CD4-positive, alpha-beta T cell treated with Interleukin-15 for 4 hours (primary cell): Measurements from ENCODE around the gene C19orf25.
A peak's percentile ranks its signal among the peaks of the same experiment; 100 is the strongest.
"Not testable (repeated sequence)": the region's sequence is repeated elsewhere in the genome, so short reads cannot be mapped to it uniquely, and the experiment has no call there.

ENCODE experiments used
- DNase-seq: peaks from one replicate; pipeline ENCODE4 v3.0.0-alpha.2; 2020; ENCODE audit warnings: low spot score

The C19orf25 gene

DNA sequence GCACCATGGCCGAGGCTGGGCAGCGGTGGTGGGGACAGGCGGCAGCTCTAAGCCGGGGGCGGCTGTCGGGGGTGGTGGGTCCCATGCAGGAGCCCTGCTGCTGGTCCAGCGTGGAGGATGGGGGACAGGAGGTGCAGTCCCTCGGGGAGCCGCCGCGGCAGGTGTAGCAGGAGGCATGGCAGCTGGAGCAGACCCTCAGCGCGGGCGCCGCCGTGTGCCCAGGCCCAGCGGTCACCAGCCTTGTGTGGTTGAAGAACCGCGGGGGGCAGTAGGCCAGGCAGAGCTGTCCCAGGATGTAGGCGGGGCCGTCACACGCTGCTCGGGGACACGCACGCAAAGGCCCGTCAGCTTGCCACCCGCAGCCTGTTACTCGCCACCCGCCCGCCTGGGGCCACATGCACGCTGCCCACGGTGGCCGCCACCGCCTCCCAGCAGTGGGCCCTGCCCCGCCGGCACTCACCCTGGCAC lies 2.9 kb upstream of the C19orf25 start:
- DNase-seq, result no peak

DNA sequence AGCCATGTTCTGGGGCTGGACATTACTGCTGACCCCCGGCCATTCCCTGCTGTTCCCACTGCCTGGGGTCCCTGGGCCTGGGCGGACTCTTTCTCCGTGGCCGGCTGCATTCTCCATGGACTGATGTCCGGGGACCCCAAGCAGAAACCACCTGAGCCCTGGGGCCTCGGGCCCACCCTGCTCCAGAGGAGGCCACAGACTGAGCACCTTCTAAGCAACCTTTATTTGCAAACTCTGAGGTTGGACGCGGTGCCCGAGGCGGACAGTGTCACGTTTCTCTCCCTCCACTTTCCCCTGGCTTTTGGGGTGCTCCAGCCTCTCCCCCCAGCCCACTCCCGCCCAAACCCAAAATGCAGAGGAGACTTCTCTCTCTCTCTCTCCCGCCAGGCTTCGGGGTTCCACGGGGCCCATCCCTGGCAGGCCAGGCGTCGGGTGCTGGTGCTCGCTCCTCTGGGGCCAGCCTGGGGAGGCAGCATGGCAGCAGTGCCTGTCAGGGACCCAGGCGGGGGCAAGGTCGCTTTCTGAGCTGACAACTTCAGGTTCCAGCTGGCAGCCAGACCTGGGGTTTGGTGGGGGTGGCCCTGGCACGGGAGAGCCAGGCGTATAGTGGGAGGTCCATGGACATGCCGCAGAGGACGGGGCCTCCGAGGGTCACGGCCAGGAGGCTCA lies 2.3 kb upstream of the C19orf25 start:
- no peak for DNase-seq

DNA sequence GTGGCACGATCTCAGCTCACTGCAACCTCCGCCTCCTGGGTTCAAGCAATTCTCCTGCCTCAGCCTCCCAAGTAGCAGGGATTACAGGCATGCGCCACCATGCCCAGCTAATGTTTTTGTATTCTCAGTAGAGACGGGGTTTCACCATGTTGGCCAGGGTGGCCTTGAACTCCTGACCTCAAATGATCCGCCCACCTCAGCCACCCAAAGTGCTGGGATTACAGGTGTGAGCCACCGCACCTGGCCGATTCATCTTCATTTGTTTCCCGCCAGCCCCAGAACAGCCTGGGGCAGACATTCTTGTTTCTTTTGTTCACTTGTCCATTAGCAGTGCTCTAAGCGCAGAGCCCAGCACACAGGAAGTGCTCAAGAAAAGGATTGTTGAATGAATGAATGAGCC lies 2.0 kb downstream of the C19orf25 start:
- DNase-seq, result not testable (repeated sequence)

DNA sequence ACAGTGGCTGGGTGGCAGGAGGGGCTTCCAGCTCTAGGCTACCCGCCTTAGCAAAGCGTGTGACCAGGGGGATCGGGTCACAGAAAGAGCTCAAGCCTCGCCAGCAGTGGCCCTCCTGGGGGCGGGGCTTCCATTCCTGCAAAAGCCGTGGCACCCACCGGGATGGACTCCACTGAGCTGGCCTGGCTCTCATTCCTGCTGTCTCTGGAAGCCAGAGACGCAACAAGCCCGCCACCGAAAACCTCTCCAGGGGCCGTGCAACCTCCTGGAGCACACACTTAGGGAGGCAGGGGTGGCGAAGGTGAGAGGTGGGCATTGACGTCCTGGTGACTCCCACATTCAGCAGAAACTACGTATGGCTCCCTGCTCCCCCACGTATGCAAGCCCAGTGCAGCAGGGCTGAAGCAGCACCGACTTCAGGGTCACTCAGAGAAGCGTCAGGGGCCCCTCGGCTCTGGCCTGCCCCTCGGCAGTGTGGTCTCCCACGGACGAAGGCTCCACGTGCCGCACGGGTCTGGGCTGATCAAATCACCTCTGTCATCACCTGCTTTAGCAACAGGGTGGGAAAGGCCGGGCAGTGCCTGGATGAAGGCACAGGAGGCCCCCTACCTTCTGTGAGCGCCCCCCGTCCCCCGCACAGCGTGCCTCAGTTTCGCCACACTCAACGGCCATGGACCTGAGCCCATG lies 3.1 kb downstream of the C19orf25 start:
- no peak for DNase-seq

DNA sequence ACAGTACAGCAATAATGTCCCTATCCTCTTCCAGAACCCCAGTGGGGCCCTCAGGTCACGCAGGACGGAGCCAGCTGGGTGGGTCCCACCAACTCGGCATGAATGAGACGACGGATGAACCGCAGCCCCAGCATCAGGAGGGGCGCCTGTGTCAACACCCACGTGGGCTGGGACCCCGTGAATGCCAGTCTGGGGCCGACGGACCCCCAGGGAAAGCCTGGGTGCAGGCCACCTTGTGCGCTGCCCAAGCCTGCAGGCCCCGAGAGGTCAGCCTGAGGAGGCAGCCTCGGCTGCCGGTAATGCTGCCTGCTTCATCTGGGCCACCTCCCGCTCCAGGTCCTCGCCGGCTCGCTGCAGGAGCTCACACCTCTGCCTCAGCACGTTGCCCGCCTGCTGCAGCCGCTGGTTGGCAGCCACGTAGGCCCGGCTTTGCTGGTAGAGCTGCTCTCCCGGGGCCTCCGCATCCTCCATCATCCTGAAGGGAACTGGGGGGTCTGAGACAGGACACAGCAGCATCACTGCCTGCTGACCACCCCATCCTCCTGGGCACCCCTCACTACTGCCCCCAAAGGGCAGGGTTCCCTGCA lies 4.2 kb downstream of the C19orf25 start:
- no peak for DNase-seq

DNA sequence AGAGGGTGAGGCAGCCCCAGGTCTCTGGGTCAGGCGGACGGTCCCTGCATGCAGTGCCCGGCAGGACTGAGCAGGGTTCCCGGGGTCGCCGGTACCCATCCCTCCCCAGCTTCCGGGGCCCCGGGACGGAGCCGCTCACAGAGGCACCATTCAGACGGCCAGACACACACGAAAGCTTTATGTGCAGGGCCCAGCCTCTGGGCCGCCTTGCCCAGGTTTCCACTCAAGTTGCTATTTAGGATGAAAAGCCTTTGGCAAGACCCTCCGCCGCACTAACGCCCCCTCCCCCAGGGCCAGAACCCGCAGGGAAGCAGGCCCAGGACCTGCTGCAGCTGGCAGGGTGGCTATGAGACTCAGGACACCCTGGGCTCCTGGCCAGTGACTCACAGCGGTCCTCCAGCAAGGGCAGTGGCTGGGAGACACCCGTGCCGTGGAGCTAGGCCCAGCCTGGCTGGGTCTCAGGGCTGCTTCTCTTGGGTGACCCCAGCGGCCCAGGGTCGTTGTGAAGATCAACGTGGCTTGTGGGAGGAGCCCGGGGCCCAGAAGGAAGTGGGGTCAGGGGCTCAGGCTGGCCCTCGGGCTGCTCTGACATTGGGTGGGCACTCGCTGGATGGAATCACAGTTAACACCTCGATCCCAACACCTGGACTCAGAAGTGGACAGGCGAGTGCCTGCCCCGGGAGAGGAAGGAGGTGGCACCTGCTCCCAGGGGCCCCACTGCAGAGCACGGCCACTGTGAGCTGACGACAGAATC lies 4.8 kb downstream of the C19orf25 start:
- no peak for DNase-seq

DNA sequence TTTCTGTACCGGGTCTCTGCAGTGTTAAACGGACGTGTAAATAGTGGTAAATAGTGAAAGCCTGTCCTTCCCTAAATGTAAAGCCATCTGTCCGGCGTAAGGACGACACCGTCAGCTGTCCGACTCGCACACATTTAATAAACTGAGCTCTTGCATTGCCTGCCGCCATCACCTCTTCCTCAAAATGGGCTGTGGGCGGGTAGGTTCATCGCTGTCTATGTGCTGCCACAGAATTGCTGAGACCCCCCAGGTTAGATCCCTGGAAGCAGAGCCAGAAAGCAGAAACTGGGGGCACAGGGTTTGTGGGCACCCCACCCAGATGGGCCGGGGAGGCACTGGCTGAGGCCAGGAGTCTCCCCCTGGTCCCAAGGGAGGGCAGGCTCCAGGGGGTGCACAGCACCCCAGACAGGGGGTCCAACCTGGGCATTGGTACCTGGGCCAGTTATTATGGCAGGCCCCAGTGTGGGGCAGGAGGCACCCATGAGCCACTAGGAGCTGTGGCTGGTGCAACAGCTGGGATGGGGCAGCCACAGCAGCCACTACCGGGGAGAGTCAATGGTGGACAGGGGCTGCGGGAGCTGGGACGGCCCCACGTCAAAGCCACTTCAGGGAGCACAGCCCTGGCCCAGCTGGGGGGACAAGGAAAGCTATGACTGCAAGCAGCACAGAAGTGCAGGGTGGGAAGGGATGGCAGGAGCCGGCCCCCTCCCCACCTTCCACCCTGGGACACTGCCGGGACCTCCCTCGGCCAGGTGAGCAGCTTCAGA lies 5.7 kb downstream of the C19orf25 start:
- DNase-seq, result no peak

DNA sequence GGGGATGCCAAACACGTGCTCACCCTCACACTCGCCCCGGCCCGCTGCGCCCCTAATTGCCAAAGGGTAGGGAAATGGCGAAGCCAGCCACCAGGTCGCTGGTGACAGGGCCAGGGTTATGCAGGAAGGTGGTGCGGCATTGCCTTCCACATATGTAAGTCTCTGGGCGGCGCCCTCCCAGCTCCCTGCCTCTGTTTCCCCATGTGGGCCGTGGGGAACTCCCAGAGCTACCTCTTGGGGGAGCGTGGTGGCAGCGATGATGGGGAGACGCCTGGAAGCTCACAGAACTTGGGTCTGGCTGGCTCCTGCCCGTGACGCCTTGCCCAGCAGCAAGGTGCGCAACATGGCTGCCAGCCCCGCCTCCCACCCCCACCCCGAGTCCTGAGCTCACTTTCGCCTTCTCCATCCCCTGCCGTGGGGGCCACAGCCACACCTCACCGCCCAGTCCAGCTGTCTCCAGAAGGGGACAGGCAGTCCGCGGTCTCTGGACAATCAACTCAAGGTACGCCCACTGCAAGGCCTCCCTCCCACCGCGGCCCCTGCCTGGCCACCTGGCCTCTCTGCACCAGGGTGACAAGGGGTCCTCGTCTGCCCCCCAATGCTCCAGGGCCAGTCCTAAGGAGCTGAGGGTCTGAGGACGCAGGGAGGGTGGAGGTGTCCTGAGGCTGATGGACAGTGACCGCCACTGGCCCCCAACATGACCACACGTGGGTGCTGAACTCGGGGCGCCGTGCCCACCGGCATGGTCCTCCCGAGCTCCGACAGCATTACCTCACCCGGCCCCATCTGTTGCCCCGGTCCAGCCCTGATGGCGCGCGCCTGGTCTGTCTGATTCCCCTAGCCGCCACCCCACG lies 6.6 kb downstream of the C19orf25 start:
- no peak for DNase-seq

DNA sequence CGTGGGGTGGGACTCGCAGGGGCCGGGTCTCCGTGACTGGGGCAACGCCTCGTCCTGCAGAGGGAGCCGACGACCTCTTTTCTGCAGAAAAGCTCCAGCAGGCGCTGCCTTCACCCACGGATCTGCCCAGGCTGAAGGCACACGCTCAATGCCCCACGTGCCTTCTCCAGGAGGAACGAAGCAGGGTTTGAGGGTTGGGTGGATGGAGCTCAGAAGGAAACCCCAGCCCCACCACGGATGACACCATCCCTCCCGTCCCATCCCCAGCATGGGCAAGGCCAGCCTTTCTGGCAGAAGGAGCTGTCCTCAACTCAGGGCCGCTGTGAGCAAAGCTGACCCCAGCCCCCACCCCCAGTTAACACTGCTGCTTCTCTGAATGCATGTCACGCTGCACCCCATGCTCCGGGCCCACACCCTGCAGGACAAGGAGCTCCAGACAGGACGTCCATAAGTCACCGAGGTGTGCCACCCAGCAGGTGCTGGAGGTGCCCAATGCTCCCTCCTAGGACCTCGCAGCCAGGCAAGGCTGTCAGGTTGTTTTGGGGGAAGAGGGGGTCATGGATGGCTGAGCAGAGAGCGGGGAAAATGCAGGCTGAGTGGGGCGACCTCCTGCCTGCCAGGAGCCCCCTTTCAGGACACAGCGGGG lies 7.4 kb downstream of the C19orf25 start:
- no peak for DNase-seq

DNA sequence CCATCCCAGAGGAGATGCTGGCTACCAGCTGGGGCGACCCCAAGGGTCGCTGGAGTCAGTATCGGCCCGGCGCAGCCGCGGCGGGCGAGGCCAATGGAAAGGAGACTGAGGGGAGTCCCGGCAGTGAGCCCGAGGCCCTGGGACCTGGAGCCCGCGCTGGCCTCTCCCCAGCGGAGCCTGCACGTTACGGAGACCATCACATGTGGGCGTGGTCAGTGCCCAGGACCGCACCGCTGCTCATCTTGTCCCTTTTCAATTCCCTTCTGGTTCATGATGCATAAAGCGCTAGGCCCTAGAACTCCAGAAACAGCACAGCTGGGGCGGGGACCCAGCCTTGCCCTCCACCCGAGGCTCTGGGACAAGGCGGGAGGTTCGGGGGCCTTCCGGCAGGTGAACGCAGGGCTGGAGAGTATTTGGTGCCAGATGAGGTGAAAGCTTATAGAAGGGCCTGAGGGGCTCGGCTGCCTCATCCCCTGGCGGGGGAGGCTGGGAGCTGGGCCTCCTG lies 8.0 kb downstream of the C19orf25 start:
- DNase-seq, result no peak

DNA sequence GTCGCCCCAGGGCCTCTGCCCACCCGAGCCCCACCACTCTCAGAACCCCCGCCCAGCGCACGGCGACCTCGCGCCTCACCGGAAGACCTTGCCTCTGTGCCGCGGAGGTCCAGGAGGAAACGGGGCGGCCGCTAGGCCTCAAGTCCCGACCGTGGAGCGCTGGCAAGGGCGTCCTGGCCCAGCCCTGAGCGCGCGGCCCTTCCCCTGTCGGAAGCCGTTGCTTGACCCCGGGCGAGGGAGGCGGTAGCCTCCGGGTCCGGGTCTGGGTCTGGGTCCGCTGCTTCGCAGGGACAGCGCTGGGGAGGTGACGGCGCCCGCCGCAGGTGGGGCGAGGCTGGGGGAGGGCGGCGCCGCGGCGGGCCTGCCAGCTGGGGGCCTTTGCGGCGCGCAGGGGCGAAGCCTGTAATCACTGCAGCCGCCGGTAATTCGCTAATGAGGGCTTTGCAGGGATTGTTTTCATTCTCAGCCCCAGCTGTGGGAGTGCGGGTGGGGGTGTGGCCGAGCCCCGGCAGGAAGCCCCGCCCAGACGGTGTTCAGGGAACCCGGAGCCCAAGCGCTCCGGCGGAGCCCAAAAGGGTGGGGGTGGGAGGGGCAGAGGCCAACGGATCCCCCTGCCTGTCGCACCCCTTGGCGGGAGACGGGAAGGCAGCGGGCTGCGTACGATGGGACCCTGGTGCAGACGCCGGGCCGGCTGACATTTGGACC lies 8.6 kb downstream of the C19orf25 start:
- peak; percentile 77 for DNase-seq

DNA sequence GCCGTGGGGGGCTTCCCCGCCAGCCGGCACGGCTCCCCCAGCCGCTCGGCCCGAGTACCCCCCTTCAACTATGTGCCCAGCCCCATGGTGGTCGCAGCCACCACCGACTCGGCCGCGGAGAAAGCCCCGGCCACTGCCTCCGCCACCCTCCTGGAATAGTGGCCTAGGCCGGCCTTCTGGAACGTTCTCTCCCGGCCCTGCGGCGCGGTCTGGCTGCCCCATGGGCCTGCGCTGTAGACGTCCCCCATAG lies 9.0 kb downstream of the C19orf25 start:
- DNase-seq, result no peak

DNA sequence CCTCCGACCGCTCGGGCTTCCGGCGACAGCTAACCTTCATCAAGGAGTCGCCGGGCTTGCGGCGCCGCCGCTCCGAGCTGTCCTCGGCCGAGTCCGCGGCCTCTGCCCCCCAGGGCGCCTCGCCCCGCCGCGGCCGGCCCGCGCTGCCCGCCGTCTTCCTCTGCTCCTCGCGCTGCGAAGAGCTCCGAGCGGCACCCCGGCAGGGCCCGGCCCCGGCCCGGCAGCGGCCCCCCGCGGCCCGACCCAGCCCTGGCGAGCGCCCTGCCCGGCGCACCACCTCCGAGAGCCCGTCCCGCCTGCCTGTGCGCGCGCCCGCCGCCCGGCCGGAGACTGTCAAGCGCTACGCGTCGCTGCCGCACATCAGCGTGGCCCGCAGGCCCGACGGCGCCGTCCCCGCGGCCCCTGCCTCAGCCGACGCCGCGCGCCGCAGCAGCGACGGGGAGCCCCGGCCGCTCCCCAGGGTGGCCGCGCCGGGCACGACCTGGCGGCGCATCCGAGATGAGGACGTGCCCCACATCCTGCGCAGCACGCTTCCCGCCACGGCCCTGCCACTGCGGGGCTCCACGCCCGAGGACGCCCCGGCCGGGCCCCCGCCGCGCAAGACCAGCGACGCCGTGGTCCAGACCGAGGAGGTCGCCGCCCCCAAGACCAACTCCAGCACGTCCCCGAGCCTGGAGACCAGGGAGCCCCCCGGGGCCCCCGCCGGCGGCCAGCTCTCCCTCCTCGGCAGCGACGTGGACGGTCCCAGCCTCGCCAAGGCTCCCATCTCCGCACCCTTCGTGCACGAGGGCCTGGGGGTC lies 9.6 kb downstream of the C19orf25 start:
- DNase-seq, result no peak

DNA sequence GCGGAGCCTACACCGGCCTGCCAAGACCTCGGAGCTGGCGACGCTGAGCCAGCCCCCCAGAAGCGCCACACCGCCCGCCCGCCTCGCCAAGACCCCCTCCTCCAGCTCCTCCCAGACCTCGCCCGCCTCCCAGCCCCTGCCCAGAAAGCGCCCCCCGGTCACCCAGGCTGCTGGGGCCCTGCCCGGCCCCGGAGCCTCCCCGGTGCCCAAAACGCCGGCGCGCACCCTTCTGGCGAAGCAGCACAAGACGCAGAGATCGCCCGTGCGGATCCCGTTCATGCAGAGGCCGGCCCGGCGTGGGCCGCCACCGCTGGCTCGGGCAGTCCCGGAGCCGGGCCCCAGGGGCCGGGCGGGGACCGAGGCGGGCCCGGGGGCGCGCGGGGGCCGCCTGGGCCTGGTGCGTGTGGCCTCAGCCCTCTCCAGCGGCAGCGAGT lies 10.2 kb downstream of the C19orf25 start:
- no peak for DNase-seq

DNA sequence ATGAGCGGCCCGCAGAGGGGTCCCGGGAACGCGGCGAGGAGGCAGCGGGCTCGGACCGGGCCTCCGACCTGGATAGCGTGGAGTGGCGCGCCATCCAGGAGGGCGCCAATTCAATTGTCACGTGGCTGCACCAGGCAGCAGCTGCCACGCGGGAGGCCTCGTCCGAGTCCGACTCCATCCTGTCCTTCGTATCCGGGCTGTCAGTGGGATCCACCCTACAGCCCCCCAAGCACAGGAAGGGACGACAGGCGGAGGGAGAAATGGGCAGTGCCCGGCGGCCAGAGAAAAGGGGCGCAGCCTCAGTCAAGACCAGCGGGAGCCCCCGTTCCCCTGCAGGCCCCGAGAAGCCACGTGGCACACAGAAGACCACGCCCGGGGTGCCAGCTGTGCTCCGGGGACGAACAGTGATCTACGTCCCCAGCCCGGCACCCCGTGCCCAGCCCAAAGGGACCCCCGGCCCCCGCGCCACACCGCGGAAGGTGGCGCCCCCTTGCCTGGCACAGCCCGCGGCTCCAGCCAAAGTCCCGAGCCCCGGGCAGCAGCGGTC lies 10.7 kb downstream of the C19orf25 start:
- DNase-seq, result no peak

DNA sequence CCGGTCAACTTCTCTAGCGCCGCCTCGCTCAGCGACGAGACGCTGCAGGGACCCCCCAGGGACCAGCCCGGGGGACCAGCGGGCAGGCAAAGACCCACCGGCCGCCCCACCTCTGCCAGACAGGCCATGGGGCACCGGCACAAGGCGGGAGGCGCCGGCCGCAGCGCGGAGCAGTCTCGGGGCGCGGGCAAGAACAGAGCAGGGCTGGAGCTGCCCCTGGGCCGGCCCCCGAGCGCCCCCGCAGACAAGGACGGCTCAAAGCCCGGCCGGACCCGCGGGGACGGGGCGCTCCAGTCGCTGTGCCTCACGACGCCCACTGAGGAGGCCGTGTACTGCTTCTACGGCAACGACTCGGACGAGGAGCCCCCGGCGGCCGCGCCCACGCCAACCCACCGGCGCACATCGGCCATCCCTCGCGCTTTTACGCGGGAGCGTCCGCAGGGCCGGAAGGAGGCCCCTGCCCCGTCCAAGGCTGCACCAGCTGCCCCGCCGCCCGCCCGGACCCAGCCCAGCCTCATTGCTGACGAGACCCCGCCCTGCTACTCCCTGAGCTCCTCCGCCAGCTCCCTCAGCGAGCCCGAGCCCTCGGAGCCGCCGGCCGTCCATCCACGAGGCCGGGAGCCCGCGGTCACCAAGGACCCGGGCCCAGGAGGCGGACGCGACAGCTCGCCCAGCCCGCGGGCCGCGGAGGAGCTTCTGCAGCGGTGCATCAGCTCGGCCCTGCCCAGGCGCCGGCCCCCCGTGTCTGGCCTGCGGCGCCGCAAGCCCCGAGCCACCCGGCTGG lies 11.3 kb downstream of the C19orf25 start:
- no peak for DNase-seq

DNA sequence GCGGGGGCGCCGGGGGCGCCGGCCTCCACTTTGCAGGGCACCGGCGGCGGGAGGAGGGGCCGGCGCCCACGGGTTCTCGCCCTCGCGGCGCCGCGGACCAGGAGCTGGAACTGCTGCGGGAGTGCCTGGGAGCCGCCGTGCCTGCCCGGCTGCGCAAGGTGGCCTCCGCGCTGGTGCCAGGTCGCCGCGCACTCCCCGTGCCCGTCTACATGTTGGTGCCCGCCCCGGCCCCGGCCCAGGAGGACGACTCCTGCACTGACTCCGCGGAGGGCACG lies 11.9 kb downstream of the C19orf25 start:
- DNase-seq, result no peak
